H7 (cell line): ENCODE measurements around the gene YPEL3. TPM values are rescaled to one million over a fixed set of nuclear protein-coding genes. Genes with fewer than 3 reads are reported as not detected.

Source experiments
- DNase-seq: peaks from one replicate; pipeline ENCODE4 v3.0.0; 2012
- H3K27me3 ChIP-seq: 2 replicates; pipeline ENCODE4 v1.6.0; 2011; ENCODE audit warnings: mild to moderate bottlenecking, low read length; ENCODE audit not compliant: control insufficient read depth, insufficient read depth
- H3K36me3 ChIP-seq: replicated peaks from 2 replicates; pipeline ENCODE4 v1.5.1; 2011; ENCODE audit warnings: low read length; ENCODE audit not compliant: control insufficient read depth, insufficient read depth
- H3K4me3 ChIP-seq: 2 replicates; pipeline ENCODE4 v1.5.1; 2011; ENCODE audit warnings: low read depth, mild to moderate bottlenecking, control low read depth, low read length, moderate library complexity; ENCODE audit not compliant: insufficient read depth
- total RNA-seq: library from RNA; depleted of rRNA; stranded (reverse); fragments of >200 nt; shearing (Covaris generic); gene quantifications from 2 replicates; pipeline ENCODE4 v1.2.3, GENCODE V29; 2014

The YPEL3 gene
- total RNA-seq, 1 experiment from 2014 or later = 22.8 TPM

DNA sequence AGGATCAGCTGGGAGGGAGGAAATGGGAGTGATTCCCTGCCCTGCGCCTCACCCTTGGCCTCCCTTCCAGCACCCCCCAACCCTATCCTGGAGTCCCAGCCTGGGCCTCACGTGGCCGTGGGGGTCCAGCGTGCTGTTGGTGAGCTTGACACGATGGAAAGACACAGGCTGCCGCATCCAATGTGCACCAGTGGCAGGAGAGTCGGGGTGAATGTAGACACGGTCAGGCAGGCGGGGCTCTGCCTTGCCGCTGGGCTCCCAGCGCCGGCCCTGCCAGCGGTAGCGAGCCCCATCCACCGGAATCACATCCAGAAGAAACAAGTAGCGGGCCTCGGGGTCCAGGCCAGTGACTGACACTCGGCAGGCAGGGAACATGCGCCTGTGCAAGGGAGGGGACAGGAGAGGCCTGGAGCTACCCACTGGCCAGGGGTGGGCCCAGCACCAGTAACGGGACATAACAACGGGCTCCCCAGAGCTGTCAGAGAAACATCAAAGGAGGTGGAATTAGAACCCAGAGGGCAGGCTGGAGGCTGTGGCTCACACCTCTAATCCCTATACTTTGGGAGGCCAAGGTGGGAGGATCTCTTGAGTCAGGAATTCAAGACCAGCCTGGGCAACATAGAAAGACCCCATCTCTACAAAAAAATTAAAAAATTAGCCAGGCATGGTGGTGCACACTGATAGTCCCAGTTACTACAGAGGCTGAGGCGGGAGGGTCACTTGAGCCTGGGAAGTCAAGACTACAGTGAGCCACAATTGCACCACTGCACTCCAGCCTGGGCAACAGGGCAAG lies 7.0 kb downstream of the YPEL3 start:
- Histone ChIP-seq H3K36me3 (peaks cover 2% of the 10 kb centered on the region), H3K27me3 (no peaks in the 10 kb centered on the region), H3K4me3 (no peak overlapping the region)
- no peak for DNase-seq

DNA sequence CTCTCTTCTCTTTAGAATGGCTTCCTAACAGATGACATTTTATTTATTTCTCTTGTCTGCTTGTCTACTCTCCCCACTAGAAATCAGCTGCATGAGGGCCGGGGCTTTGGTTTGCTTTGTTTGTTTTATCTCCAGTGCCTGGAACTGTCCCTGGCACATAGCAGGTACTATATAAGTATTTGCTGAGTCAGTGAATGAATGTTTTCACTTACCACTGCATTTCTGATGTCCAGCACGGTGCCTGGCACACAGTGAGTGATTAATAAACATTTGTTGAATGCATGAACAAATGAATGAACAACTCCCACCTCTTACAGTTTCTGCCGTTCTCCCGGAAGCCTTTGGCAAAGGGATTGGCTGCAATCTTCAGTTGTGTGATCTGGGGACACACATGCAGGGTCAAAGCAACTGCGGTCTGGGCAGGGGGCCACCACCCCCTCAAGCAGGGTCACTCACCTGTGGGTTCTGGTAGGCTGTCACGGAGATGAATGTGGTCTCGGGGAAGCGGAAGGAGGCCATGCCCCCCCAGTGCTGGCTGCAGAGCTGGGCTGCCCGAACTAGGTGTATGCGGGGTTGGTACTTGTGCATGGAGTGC lies 7.7 kb downstream of the YPEL3 start:
- Histone ChIP-seq H3K36me3 (peaks cover 8% of the 10 kb centered on the region), H3K4me3 (no peak overlapping the region), H3K27me3 (no peaks in the 10 kb centered on the region)
- no peak for DNase-seq

DNA sequence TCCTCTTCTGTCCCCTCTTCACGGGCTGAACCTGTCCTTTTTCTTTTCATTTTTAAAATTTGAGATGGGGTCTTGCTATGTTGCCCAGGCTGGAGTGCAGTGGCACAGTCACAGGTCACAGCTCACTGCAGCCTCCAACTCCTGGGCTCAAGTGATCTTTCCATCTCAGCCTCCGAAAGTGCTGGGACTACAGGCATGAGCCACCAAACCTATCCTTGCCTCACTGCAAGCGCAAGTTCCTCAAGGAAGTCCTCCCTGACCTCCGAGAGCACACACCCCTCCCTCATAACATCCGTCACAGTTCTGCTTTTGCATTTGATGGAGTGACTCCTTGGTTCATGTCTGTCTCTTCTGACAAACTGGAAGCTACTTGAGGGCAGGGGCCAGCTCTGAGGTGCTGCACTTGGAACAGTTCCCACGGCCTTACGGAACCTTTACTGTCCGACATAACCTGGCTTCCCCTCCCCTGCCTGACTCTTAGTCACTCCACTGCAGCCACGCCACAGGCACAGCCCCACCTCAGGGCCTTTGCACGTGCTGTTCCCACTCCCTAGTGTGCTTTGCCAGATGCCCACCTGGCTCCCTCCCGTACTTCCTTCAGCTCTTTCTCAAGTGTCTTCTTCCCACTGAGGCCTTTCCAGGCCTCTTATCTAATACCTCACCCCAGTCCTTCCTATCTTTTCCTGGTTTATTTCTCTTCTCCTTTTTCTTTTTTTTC lies 8.7 kb downstream of the YPEL3 start:
- Histone ChIP-seq H3K4me3 (no peak overlapping the region), H3K36me3 (peaks cover 16% of the 10 kb centered on the region), H3K27me3 (no peaks in the 10 kb centered on the region)
- DNase-seq = no peak

DNA sequence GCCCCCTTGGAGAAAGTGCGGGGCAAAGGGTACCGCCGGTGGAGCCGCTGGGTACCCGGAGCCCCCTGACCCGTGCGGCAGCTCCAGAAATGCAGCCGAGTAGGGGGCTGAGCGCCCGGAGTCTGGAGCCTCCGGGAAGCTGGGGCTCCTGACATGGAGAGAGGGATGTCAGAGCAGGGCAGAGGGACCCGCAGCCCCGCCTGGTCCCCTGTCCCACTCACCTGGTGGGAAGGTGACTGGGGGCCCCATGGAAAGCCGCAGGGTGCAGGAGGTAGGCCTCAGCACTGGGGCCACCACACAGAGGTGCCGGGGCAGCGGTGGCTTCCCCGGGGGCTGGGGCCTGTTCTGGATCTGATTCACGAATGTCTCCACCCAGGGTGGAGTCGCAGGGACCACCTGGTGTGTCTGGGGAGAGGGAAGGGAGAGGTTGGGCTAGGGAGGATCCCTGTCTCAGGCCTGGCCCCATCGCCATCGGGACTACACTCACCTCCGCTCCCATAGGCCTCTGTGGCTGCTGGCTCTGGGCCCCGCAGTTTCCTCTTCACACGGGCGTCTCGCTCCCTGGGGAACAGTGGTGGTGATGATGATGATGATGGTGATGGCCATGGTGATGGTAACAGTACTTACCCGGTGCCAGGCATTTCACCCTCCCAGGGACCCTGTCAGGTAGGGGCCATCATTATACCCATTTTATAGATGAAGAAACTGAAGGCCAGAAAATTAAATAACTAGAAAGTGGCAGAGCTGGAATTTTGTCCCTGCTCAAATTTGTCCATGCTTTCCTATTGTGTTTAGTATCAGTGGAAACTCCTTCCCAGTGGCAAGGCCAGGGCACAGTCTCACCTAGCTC lies 9.5 kb downstream of the YPEL3 start:
- no peak overlapping the region for H3K4me3 ChIP-seq
- DNase-seq = no peak
- no peaks in the 10 kb centered on the region for H3K27me3 ChIP-seq
- peaks cover 16% of the 10 kb centered on the region for H3K36me3 ChIP-seq

DNA sequence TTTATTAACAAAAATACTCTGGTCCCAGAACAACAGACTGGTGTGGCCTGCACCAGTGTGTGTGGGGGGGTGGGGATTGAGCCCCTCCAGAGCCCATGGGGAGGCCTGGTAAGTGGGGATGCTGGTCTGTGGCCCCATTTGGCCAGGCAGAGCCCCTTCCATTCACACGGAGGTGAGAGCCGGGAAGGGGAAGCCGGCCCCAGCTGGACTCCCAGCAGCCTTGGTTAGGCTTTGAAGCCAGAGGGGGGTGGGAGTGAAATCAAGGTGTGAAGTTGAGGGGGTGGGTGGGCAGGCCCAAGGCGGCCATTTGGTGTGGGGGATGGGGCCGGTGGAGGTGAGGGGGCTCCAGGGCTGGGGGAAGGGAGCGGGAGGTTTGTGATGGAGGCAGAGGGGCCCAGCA lies 10.2 kb downstream of the YPEL3 start:
- DNase-seq = no peak
- peaks cover 22% of the 10 kb centered on the region for H3K36me3 ChIP-seq
- H3K4me3 ChIP-seq = no peak overlapping the region
- no peaks in the 10 kb centered on the region for H3K27me3 ChIP-seq

DNA sequence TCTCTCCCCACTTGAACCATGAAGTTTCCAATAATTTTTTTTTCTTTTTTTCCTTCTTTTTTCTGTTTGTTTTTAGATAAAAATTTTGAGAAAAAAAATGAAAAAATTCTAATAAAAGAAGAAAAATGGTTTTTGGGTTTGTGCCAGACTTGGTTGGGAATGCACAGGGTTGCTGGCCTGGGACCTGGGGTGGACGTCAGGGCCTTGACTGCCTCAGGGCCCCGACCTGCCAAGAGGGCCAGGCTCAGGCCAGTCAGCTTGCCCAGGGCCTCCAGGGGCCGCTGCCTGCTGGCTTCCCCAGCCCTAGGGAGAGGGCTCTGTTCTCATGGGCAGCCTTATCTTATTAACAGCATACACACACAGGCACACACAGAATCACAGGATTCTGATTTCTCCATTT lies 10.8 kb downstream of the YPEL3 start:
- peaks cover 24% of the 10 kb centered on the region for H3K36me3 ChIP-seq
- H3K4me3 ChIP-seq = no peak overlapping the region
- H3K27me3 ChIP-seq = no peaks in the 10 kb centered on the region
- DNase-seq = peak; percentile 54

DNA sequence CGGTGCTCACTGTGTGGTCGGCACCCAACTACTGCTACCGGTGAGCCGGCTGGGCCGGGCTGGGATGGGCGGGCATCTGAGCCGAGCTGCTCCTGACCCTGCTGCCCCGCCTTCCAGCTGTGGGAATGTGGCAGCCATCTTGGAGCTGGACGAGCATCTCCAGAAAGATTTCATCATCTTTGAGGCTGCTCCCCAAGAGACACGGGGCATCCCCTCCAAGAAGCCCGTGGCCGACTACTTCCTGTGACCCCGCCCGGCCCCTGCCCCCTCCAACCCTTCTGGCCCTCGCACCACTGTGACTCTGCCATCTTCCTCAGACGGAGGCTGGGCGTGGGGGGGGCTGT lies 11.2 kb downstream of the YPEL3 start:
- peak; percentile 58 for DNase-seq
- Histone ChIP-seq H3K4me3 (no peak overlapping the region), H3K36me3 (peaks cover 26% of the 10 kb centered on the region), H3K27me3 (no peaks in the 10 kb centered on the region)

DNA sequence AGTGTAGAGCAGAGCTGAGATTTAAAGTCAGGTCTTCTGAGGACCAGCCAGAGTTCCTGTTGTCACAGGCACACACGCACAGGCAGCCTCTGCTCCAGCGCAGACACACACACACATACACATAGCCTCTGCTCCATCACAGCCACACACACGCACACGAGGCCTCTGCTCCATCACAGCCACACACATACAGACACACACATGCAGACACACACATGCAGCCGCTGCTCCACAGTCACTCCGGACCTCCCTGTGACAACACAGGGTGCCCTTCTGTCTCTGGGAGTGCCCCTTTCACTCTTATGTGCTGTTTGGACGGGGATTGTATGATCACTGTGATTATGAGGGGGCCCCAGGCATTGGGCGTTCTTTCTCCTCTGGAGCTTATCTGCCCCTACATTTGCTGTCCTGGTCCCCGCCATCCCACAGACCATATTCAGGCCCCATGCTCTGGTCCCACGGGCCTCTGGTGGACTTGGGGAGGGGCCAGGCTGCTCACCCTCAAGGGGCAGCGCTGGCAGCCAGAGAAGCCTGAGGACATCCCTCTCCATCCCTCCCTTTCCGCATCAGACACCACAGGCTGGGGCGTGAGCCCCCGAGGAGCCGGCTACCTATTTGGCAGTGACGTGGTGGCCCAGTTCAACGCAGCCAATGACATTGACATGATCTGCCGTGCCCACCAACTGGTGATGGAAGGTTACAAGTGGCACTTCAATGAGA lies 11.8 kb downstream of the YPEL3 start:
- DNase-seq = no peak
- Histone ChIP-seq H3K27me3 (no peaks in the 10 kb centered on the region), H3K36me3 (peaks cover 30% of the 10 kb centered on the region), H3K4me3 (no peak overlapping the region)

DNA sequence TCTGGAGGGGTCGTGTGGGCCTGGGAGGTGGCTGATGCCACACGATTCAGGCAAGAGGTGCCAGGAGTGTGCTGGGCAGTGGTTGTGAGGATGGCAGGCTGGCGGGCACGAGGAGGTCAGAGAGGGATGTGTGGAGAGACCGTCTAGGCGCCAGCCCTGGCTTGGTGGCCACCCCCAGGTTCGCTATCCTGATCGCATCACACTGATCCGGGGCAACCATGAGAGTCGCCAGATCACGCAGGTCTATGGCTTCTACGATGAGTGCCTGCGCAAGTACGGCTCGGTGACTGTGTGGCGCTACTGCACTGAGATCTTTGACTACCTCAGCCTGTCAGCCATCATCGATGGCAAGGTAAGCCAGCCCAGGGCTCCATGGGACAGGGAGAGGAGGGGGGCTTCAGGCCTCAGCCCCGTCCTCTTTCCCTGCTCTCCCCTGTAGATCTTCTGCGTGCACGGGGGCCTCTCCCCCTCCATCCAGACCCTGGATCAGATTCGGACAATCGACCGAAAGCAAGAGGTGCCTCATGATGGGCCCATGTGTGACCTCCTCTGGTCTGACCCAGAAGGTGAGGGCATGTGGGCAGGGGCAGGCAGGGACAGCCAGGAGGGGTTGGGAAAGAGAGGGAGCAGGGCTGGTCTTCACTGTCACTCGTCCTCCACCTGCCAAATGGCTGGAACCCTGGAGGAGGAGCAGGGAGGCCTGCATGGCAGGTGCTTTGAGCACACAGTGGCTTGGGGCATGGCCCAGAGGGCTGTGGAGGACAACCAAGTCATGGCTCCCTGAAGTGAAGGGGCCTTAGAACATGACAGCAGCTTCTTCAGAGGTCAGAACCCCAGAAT lies 12.6 kb downstream of the YPEL3 start:
- H3K36me3 ChIP-seq = peaks cover 34% of the 10 kb centered on the region
- no peak for DNase-seq
- H3K4me3 ChIP-seq = no peak overlapping the region
- H3K27me3 ChIP-seq = no peaks in the 10 kb centered on the region

DNA sequence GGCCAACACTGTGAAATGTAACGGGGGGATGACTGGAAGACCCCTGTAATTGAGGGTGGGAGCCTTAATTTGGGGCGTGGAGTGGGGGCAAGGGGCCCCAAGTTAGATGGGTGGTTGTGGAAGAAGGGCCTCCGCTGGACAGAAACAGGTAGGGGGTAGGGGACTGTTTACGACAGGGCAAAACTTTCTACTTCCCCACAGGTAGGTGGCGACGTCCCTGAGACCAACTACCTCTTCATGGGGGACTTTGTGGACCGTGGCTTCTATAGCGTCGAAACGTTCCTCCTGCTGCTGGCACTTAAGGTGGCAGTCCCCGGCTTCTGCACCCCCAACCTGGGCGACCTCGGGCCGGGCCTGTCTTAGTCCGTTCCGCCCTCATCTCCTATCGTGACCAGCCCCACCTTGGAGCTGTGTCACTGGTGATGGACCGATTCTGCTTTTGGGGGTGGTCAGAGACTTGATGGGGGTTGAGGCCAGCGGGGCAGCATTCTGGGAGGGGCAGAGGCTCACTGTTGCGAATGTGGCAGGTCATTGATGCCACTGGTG lies 13.4 kb downstream of the YPEL3 start:
- no peaks in the 10 kb centered on the region for H3K27me3 ChIP-seq
- H3K36me3 ChIP-seq = peaks cover 41% of the 10 kb centered on the region
- no peak overlapping the region for H3K4me3 ChIP-seq
- DNase-seq = peak; percentile 82

DNA sequence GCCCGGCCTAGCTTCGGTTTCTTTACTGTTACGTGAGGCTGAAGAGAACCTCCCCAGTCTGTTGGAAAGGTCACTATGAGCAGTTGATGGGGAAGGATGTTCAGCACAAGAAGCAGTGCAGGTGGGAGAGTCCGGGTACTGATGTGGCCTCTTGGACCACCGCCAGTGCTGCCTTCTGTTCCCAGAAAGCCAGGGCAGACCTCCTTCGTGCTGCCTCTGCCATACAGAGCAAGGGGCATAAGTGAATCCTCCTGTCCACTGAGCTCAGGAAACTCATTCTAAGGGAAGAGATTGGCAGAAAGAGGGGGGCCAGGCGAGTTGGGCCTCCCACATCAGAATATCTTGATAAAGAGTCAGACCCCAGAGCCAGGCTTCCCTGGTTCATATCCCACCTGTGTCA lies 16.5 kb downstream of the YPEL3 start:
- Histone ChIP-seq H3K27me3 (no peaks in the 10 kb centered on the region), H3K36me3 (peaks cover 41% of the 10 kb centered on the region), H3K4me3 (no peak overlapping the region)
- DNase-seq = no peak

DNA sequence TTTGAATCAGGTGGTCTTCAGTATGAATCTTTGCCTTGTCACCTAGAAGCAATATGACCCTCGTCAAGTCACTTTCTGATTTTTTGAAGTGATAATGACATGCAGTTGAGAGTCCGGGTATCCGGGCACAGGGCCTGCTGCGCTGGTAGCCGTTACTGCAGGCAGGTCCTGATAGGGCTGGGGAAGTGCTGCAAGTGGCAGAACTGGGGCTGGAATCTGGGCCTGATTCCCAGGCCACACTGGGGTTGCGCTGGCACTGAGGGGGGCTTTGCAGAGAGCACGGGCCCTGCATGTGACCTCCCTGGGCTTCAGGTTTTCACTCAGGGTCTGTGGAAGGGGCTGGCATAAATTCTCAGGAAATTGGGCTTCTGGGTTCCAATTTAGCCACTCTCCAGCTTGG lies 17.3 kb downstream of the YPEL3 start:
- H3K27me3 ChIP-seq = no peaks in the 10 kb centered on the region
- no peak overlapping the region for H3K4me3 ChIP-seq
- H3K36me3 ChIP-seq = peaks cover 36% of the 10 kb centered on the region
- DNase-seq = no peak

DNA sequence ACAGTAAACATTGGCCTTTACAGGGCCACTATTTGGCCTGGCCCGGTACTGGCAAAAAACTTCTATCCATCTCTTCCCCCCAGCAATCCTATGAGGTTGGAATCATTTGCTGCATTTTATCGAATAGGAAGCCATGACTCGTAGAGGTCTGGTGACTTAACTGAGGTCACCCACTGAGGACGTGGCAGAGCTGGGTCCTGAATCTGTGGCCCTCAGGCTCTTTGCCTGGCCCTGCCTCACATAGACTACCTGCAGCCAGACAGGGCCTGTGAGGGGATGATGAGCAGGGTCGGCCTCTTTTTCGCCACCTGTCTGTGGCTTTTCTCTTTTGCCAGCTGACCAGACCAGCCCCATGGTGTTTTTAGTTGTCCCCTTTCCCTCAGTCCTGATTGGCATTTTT lies 18.4 kb downstream of the YPEL3 start:
- no peak overlapping the region for H3K4me3 ChIP-seq
- DNase-seq = no peak
- H3K36me3 ChIP-seq = peaks cover 27% of the 10 kb centered on the region
- H3K27me3 ChIP-seq = no peaks in the 10 kb centered on the region
